ENCODE measurements around the gene ACOXL.

Gene ACOXL

GRCh38 chr2:111116843-111117597 is 384.6 kb downstream of the ACOXL start:
- DNase-seq (ENCODE audit: low spot score): peak; percentile 86

- peak; percentile 46 for DNase-seq (ENCODE audit: low spot score)
These were observed 385.5 kb downstream of the ACOXL start for GRCh38 chr2:111117598-111118480.

- no peak for DNase-seq (ENCODE audit: low spot score)
These were observed 386.2 kb downstream of the ACOXL start for GRCh38 chr2:111118481-111118980.

- DNase-seq (ENCODE audit: low spot score): no peak
These were observed 386.8 kb downstream of the ACOXL start for GRCh38 chr2:111118981-111119821.

- DNase-seq (ENCODE audit: low spot score): no peak
These were observed 387.5 kb downstream of the ACOXL start for GRCh38 chr2:111119822-111120252.

GRCh38 chr2:111120253-111121027 is 388.1 kb downstream of the ACOXL start, which contains the start of gene BCL2L11:
Gene BCL2L11, plus strand, starts transcription at chr2:111120914. Its CDS starts 2,832 bp downstream, at chr2:111123746.
- peak; percentile 95 for DNase-seq (ENCODE audit: low spot score)

GRCh38 chr2:111121028-111121827 is 388.9 kb downstream of the ACOXL start:
- peak; percentile 33 for DNase-seq (ENCODE audit: low spot score)

GRCh38 chr2:111121828-111122630 is 389.7 kb downstream of the ACOXL start:
- DNase-seq (ENCODE audit: low spot score): peak; percentile 95

- peak; percentile 82 for DNase-seq (ENCODE audit: low spot score)
These were observed 390.5 kb downstream of the ACOXL start for GRCh38 chr2:111122631-111123421.

GRCh38 chr2:111123751-111124150 is 391.4 kb downstream of the ACOXL start:
- no peak for DNase-seq (ENCODE audit: low spot score)

- DNase-seq (ENCODE audit: low spot score): no peak
These were observed 394.2 kb downstream of the ACOXL start for GRCh38 chr2:111126581-111126980.

GRCh38 chr2:111127351-111127750 is 395.0 kb downstream of the ACOXL start:
- no peak for DNase-seq (ENCODE audit: low spot score)

- no peak for DNase-seq (ENCODE audit: low spot score)
These were observed 395.7 kb downstream of the ACOXL start for GRCh38 chr2:111128096-111128495.

- DNase-seq (ENCODE audit: low spot score): no peak
These were observed 401.2 kb downstream of the ACOXL start for GRCh38 chr2:111133603-111134002.

GRCh38 chr2:111134055-111134454 is 401.7 kb downstream of the ACOXL start:
- DNase-seq (ENCODE audit: low spot score): no peak

- no peak for DNase-seq (ENCODE audit: low spot score)
These were observed 403.0 kb downstream of the ACOXL start for GRCh38 chr2:111135237-111135909.

GRCh38 chr2:111135910-111136297 is 403.5 kb downstream of the ACOXL start:
- peak; percentile 23 for DNase-seq (ENCODE audit: low spot score)

GRCh38 chr2:111138839-111139238 is 406.5 kb downstream of the ACOXL start:
- no peak for DNase-seq (ENCODE audit: low spot score)
